Astrocyte (in vitro differentiated cells and primary cell): ENCODE results near the gene TDRD12. TPM values are rescaled to one million over a fixed set of nuclear protein-coding genes. Genes with fewer than 3 reads are reported as not detected.
A peak's percentile ranks its signal among the peaks of the same experiment; 100 is the strongest.

Experiments
- DNase-seq: peaks from one replicate; pipeline ENCODE4 v3.0.0-alpha.2; 2010; ENCODE audit warnings: low read depth
- FAIRE-seq: peaks from 2 replicates; lab custom pipeline; 2011; peaks lifted over from hg19 to GRCh38; lab: Jason Lieb, UNC
- H2AFZ ChIP-seq: 2 replicates; pipeline ENCODE4 v1.6.0; 2012; ENCODE audit warnings: low read depth, low read length, inconsistent platforms
- H3K27ac ChIP-seq: 2 replicates; pipeline ENCODE4 v1.5.1; 2011; ENCODE audit warnings: low read depth, low read length, inconsistent platforms
- H3K27me3 ChIP-seq: 2 replicates; pipeline ENCODE4 v1.6.0; 2011; ENCODE audit warnings: low read length, inconsistent platforms; ENCODE audit not compliant: insufficient read depth
- H3K36me3 ChIP-seq: 2 replicates; pipeline ENCODE4 v1.5.1; 2011; ENCODE audit warnings: low read length, inconsistent platforms; ENCODE audit not compliant: insufficient read depth
- H3K4me1 ChIP-seq: 2 replicates; pipeline ENCODE4 v1.5.1; 2011; ENCODE audit warnings: low read length, inconsistent platforms; ENCODE audit not compliant: insufficient read depth
- H3K4me2 ChIP-seq: 2 replicates; pipeline ENCODE4 v1.6.0; 2012; ENCODE audit warnings: low read length, inconsistent platforms
- H3K4me3 ChIP-seq: 2 replicates; pipeline ENCODE4 v1.5.1; 2011; ENCODE audit warnings: low read depth, mild to moderate bottlenecking, low read length, inconsistent platforms; ENCODE audit not compliant: insufficient read depth
- H3K79me2 ChIP-seq: 2 replicates; pipeline ENCODE4 v1.6.0; 2012; ENCODE audit warnings: mild to moderate bottlenecking, low read length, inconsistent platforms; ENCODE audit not compliant: insufficient read depth
- H3K9ac ChIP-seq: 2 replicates; pipeline ENCODE4 v1.6.0; 2012; ENCODE audit warnings: mild to moderate bottlenecking, low read length, inconsistent platforms
- H3K9me3 ChIP-seq: 2 replicates; pipeline ENCODE4 v1.5.1; 2012; ENCODE audit warnings: low read depth, mild to moderate bottlenecking, low read length, inconsistent platforms; ENCODE audit not compliant: insufficient read depth
- H4K20me1 ChIP-seq: 2 replicates; pipeline ENCODE4 v1.6.0; 2012; ENCODE audit warnings: low read length, inconsistent platforms; ENCODE audit not compliant: insufficient read depth
- H3K27ac Mint-ChIP-seq: one replicate; pipeline ENCODE4 v1.8.0; 2021; ENCODE audit warnings: mild to moderate bottlenecking, mixed read lengths; ENCODE audit not compliant: unreplicated experiment
- H3K27me3 Mint-ChIP-seq: one replicate; pipeline ENCODE4 v1.8.0; 2021; ENCODE audit warnings: low read depth, mixed read lengths; ENCODE audit not compliant: unreplicated experiment
- H3K36me3 Mint-ChIP-seq: one replicate; pipeline ENCODE4 v1.8.0; 2021; ENCODE audit warnings: low read depth, mixed read lengths; ENCODE audit not compliant: unreplicated experiment
- H3K4me1 Mint-ChIP-seq: one replicate; pipeline ENCODE4 v1.8.0; 2021; ENCODE audit warnings: low read depth, mixed read lengths; ENCODE audit not compliant: unreplicated experiment
- H3K4me3 Mint-ChIP-seq: one replicate; pipeline ENCODE4 v1.8.0; 2021; ENCODE audit warnings: mild to moderate bottlenecking, moderate library complexity, mixed read lengths; ENCODE audit not compliant: unreplicated experiment
- H3K9me3 Mint-ChIP-seq: one replicate; pipeline ENCODE4 v1.8.0; 2021; ENCODE audit warnings: mild to moderate bottlenecking, mixed read lengths; ENCODE audit not compliant: unreplicated experiment
- EZH2 ChIP-seq: IDR thresholded peaks from 2 replicates; pipeline ENCODE4 v1.6.1; 2012; ENCODE audit warnings: mild to moderate bottlenecking, low read length, inconsistent platforms; ENCODE audit not compliant: insufficient read depth
- total RNA-seq: library from RNA; stranded (reverse); gene quantifications from 2 replicates; pipeline ENCODE4 v1.2.1, GENCODE V29; 2021
- TF ChIP-seq, protein P1 (sequence below): IDR thresholded peaks from 2 replicates; pipeline ENCODE4 v1.5.1; 2011; ENCODE audit warnings: low read depth, mild to moderate bottlenecking, inconsistent platforms, low read length, moderate library complexity; ENCODE audit not compliant: insufficient read depth

The TDRD12 gene
- total RNA-seq, 1 donor from 2014 or later = not detected

DNA sequence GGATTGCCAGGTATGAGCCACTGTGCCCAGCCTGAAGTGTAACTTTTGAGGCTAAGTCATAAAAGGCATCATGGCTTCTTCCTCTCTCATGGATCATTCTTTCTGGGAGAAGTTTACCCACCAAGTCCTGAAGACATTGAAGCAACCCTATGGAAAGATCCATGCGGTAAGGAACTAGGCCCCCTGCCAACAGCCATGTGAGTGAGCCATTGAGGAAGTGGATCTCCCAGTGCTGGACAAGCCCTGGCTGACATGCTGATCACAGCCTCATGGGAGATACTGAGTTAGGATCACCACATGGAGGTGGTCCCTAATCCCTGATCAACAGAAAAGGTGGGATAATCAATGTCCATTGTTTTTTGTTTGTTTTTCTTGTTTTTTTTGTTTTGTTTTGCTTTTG, 31.3 kb upstream of the TDRD12 start:
- no peaks in the 10 kb centered on the region for H3K27me3 ChIP-seq
- H3K4me3 ChIP-seq = no peak overlapping the region
- Mint-ChIP-seq H3K9me3 (peaks cover 3% of the 10 kb centered on the region), H3K4me3 (no peak overlapping the region), H3K27me3 (peaks cover 4% of the 10 kb centered on the region), H3K27ac (no peak overlapping the region), H3K36me3 (peaks cover 2% of the 10 kb centered on the region), H3K4me1 (peaks cover 5% of the 10 kb centered on the region)
- H3K9ac ChIP-seq = no peak overlapping the region
- no peaks in the 10 kb centered on the region for H3K9me3 ChIP-seq
- H3K4me1 ChIP-seq = peaks cover 14% of the 10 kb centered on the region
- H3K79me2 ChIP-seq = peaks cover 14% of the 10 kb centered on the region
- no peak for FAIRE-seq
- H3K27ac ChIP-seq = no peak overlapping the region
- no peak overlapping the region for H3K4me2 ChIP-seq
- TF ChIP-seq, protein P1, sequence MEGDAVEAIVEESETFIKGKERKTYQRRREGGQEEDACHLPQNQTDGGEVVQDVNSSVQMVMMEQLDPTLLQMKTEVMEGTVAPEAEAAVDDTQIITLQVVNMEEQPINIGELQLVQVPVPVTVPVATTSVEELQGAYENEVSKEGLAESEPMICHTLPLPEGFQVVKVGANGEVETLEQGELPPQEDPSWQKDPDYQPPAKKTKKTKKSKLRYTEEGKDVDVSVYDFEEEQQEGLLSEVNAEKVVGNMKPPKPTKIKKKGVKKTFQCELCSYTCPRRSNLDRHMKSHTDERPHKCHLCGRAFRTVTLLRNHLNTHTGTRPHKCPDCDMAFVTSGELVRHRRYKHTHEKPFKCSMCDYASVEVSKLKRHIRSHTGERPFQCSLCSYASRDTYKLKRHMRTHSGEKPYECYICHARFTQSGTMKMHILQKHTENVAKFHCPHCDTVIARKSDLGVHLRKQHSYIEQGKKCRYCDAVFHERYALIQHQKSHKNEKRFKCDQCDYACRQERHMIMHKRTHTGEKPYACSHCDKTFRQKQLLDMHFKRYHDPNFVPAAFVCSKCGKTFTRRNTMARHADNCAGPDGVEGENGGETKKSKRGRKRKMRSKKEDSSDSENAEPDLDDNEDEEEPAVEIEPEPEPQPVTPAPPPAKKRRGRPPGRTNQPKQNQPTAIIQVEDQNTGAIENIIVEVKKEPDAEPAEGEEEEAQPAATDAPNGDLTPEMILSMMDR = no peak
- H3K36me3 ChIP-seq = no peaks in the 10 kb centered on the region
- H2AFZ ChIP-seq = no peak overlapping the region
- no peak for DNase-seq
- H4K20me1 ChIP-seq = peaks cover under 1% of the 10 kb centered on the region

DNA sequence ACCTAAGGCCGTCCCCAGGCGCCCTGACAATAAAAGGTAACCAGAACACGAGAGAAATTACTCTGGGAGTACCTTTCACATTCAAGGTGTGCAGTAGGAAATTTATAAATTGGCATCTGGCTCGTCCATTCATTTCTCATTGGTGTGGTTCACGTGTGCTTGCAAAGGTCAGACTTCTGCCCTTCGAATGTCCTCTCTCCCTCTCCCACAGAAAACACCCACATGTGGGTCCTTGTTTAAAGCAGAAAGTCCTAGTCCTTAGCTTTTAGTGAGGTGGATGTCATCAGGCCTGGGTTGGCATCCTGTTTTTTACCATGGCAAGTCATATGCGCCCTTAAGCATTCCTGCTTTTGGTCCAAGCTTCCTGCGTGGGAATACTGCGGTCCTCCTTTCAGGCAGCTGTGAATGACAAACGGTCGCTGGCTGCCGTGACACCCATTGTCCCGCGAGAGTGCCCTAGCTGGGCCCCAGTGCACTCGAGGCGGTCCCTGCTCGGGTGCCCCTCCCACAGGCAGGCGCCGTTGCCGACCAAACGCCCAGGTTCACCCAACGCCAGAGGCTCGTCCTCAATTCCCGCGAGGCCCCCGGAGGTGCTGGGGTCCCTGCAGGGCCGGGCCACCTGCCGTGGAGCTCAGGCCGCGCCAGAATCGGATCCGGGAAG, 28.1 kb upstream of the TDRD12 start, which contains the start of gene NUDT19:
Gene NUDT19 (plus strand): TSS at position 531 of the 661 bp plus-strand sequence. CDS start 140 bp downstream, outside the sequence.
- Histone ChIP-seq H3K27me3 (no peaks in the 10 kb centered on the region), H3K4me2 (peak within 1 kb of the TSS; percentile 78), H3K9me3 (no peaks in the 10 kb centered on the region), H4K20me1 (peaks cover 12% of the 10 kb centered on the region), H3K4me1 (peaks cover 14% of the 10 kb centered on the region), H3K9ac (peak within 1 kb of the TSS; percentile 71), H3K4me3 (peak within 1 kb of the TSS; percentile 70), H3K27ac (peak within 1 kb of the TSS; percentile 63), H3K36me3 (no peaks in the 10 kb centered on the region), H2AFZ (peak within 1 kb of the TSS; percentile 66), H3K79me2 (peaks cover 42% of the 10 kb centered on the region)
- no peak within 1 kb of the TSS for H3K27ac Mint-ChIP-seq
- no peaks in the 10 kb centered on the region for H3K27me3 Mint-ChIP-seq
- FAIRE-seq = no peak
- peak within 1 kb of the TSS; percentile 83 for H3K4me3 Mint-ChIP-seq
- peak; percentile 73 for DNase-seq
- peaks cover 5% of the 10 kb centered on the region for H3K4me1 Mint-ChIP-seq
- TF ChIP-seq EZH2 = no peak
- TF ChIP-seq, protein P1 = no peak
- H3K36me3 Mint-ChIP-seq = peaks cover 2% of the 10 kb centered on the region
- peaks cover 4% of the 10 kb centered on the region for H3K9me3 Mint-ChIP-seq
